ENCODE measurements around the gene MLLT1. TPM values are rescaled to one million over a fixed set of nuclear protein-coding genes. Genes with fewer than 3 reads are reported as not detected.

The MLLT1 gene
- total and polyA plus RNA-seq, 4 donors, result 2.1 to 15.6 (median 7.3) TPM

DNA sequence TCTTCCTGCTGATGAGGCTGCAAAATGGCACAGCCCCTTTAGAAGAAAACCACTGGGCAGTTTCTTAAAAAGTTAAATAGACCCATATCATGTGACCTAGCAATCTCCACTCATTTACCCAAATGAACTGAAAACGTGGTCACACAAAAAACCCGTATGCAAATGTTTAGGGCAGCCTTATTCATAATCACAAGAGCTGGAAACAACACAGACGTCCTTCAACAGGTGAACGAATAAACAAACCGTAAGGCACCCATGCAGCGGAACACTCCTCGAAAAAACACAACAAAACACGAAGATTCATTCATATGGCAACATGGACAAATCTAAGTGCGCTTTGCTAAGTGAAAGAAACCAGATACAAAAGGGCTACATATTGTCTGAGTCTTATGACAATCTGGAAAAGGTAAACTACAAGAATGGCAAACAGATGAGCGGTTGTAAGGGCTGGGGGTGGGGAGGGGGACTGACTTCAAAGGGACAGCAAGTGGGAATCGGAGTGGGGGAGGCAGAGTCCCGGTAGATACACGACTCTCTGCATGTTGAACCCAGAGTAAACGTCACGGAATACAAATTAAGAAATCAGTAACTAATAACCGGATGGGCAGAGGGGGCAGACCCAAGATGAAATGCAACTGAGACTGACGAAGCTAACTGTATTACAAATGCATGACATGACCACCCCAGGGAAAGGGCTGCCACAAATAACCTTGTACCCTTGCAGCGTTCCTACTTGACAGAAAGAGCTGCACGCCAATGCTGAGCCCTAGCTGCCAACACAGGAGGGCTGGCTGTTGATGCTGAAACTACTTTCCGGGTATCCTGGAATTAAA, 33.4 kb downstream of the MLLT1 start:
- DNase-seq (ENCODE audit: low spot score), result no peak
- Histone ChIP-seq H3K4me3 (ENCODE audit: low read depth in 1 of 3, low read length in 3 of 3) (no peak overlapping the region), H3K27me3 (ENCODE audit: control insufficient read depth in 4 of 4, insufficient read depth in 4 of 4, low read length in 3 of 4) (no peaks in the 10 kb centered on the region), H3K9me3 (ENCODE audit: control insufficient read depth in 4 of 4, low read length in 3 of 4) (no peaks in the 10 kb centered on the region), H3K27ac (ENCODE audit: low read depth in 1 of 2, low read length in 2 of 2) (no peak overlapping the region), H3K9ac (ENCODE audit: low read depth in 1 of 2, low read length in 2 of 2) (no peak overlapping the region), H3K4me1 (ENCODE audit: control insufficient read depth in 4 of 4, insufficient read depth in 4 of 4, low read length in 3 of 4) (peaks cover 4 to 14% (median 9%) of the 10 kb centered on the region in 4 donors), H3K36me3 (ENCODE audit: control insufficient read depth in 4 of 4, insufficient read depth in 3 of 4, low read depth in 1 of 4, low read length in 3 of 4) (peaks cover 3 to 12% (median 7%) of the 10 kb centered on the region in 4 donors)
- 82% methylated on average over 20 of the region's 20 CpGs for WGBS
- TF ChIP-seq ATF3 (IDR thresholded peaks at IDR 0.05) (no peak), RXRA (IDR thresholded peaks at IDR 0.05) (no peak), JUND (IDR thresholded peaks at IDR 0.05) (no peak), HNF4G (IDR thresholded peaks at IDR 0.05) (no peak), CTCF (IDR thresholded peaks at IDR 0.05; ENCODE audit: low read depth, low read length, missing input control) (no peak), EGR1 (IDR thresholded peaks at IDR 0.05; ENCODE audit: low read depth in 2 of 2) (no peak), ZBTB33 (IDR thresholded peaks at IDR 0.05) (no peak), RAD21 (IDR thresholded peaks at IDR 0.05) (no peak), NR2F2 (IDR thresholded peaks at IDR 0.05) (no peak), YY1 (IDR thresholded peaks at IDR 0.05) (no peak), REST (IDR thresholded peaks at IDR 0.05) (no peak), SP1 (IDR thresholded peaks at IDR 0.05) (no peak), FOXA2 (IDR thresholded peaks at IDR 0.05) (no peak), MAX (IDR thresholded peaks at IDR 0.05) (no peak), TAF1 (conservative IDR thresholded peaks at IDR 0.05) (no peak), FOXA1 (IDR thresholded peaks at IDR 0.05) (no peak), GABPA (IDR thresholded peaks at IDR 0.05 in 1 of 2, conservative IDR thresholded peaks at IDR 0.05 in 1 of 2) (no peak), HNF4A (conservative IDR thresholded peaks at IDR 0.05) (no peak)
